Measurements from ENCODE around the gene C2orf49.

Gene C2orf49

DNA sequence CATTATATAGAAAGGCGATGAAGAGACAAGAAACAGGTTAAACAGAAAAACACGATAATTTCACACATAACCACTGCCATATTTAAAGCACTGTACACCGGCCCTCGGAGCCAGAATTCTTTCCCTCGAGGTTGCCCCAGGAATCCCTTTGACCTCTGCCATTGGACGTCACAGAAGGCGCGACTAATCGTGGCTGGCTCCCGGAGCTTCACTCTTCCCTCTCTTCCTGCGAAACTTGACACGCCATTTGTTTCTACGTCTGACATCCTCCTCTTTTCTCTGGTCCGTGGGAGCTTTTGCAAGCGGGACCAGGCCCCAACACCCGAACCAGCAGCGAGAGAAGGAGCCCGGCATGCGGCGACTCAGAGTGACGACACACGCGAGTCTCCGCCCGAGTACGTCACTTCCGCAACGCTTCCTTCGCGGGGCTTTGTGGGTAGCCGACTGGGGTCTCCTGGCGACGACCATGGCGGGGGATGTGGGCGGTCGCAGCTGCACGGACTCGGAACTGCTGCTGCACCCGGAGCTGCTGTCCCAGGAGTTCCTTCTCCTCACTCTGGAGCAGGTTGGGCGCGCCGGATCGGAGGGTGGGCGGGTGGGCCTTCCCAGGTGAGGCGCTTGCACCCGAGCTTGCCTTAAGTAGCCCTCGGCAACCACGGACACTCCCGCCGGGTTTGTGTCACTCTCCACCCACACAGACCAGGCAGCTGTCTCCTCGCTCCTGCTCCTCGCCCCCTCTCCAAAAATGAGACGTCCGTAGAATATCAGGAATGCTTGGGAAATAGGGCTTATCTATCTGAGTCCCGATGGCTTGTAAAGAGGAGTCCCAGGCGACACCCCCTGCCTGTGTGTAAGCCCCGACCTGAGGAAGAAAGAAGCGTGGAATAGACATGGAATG lies at the start of gene C2orf49:
Gene C2orf49 (plus strand): TSS at position 419 of the 898 bp plus-strand sequence. CDS start 48 bp downstream, at position 467.
- in situ Hi-C loops (cut with MboI; ENCODE audit: low sequenced_read_pairs): no loop called here

- in situ Hi-C loops (cut with MboI; ENCODE audit: low sequenced_read_pairs): no loop called here
These were observed 49.6 kb upstream of the C2orf49 start for GRCh38 chr2:105287692-105288091.

DNA sequence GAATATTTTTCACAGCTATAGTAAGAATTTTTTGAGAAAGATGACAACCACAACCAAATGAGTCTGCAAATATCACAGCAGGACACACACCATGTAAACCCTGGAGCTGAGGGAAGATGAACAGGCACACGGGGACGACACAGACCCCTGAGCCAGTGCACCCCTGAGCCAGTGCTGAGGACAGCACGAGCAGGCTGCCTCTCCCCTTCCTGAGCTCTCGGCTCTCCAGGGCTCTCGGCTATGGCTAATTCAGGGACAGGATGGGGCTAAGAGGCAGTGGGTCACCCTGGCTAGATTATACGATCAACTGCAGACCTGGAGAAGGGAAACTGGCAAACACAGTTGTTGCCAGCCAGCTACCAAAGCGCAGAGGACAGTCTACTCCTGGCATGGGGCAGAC lies 49.2 kb upstream of the C2orf49 start:
- in situ Hi-C loops (cut with MboI; ENCODE audit: low sequenced_read_pairs): no loop called here

DNA sequence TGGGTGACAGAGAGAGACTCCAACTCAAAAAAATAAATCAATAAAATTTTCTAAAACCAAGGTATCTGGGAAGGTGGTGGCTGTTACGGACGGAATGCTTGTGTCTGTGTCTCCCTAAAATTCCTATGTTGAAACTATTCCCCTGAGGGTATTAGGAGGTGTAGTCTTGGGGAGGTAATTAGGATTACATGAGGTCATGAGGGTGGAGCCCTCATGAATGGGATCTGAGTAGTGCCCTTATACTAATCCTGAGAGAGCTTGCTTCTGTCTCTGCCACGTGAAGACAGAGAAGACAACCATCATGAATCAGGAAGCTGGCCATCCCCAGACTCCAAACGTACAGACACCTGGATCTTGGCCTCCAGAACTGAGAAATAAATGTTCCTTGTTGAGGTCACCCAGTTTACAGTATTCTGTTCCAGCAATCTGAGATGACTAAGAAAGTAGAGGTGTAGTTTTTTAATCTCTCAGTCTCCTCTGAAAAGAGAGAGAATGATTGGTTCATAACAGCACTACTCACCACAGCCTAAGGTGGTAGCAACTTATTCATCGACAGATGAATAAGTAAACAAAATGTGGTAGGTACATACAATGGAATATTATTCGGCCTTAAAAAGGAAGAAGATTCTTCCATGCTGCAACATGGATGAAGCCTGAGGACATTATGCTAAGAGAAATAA lies 46.2 kb upstream of the C2orf49 start:
- in situ Hi-C loops (cut with MboI; ENCODE audit: low sequenced_read_pairs): no loop called here

GRCh38 chr2:105291981-105292380 lies 45.4 kb upstream of the C2orf49 start:
- in situ Hi-C loops (cut with MboI; ENCODE audit: low sequenced_read_pairs): no loop called here

- in situ Hi-C loops (cut with MboI; ENCODE audit: low sequenced_read_pairs): no loop called here
These were observed 43.3 kb upstream of the C2orf49 start for GRCh38 chr2:105294046-105294445.

- in situ Hi-C loops (cut with MboI; ENCODE audit: low sequenced_read_pairs): no loop called here
These were observed 42.4 kb upstream of the C2orf49 start for GRCh38 chr2:105294844-105295481.

DNA sequence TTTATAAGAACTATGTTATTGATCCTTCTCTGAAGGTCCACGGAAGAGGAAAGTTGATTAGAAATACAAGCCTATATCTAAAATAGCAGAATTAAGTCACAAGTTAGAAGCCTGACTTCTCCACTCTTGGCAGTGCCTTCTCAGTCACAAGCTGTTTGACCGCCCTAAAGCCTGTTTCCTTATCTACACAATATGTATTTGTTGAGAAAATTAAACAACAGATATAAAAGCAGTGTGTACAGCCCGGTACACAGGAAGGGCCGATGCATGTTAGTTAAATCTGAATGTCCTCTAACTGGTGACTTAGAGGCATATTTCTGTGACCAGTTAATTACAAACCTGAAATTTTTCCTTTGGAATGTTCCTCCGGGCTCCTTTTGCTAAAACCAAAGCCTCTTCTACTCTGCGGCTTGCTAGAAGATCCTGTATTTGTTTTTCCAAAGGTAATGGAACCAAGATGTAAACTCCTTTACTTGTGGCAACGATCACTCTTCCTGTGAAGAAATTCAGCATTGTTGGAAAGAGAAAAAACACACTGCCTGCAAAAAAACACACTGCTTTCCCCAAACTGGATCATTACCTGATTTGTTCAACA lies 41.2 kb upstream of the C2orf49 start:
- in situ Hi-C loops (cut with MboI; ENCODE audit: low sequenced_read_pairs): no loop called here

DNA sequence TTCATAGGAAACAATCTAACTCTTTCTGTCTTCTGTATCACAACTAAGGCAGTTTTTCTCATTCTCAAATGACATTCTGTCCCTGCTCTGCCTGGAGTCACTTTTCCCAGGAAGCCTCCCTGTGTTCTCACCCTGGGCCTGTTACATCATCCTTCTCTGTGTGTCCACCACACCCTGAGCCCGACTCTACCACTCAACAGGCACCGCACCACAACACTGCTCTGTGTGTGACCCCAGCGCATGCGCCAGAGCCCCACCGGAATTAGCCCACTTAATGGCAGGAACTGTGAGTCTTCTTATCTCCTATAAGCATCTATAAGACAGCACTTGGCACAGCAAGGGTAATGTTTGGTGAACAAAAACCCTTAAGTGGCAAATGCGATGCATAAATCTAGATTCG lies 40.1 kb upstream of the C2orf49 start:
- in situ Hi-C loops (cut with MboI; ENCODE audit: low sequenced_read_pairs): no loop called here

- in situ Hi-C loops (cut with MboI; ENCODE audit: low sequenced_read_pairs): no loop called here
These were observed 39.3 kb upstream of the C2orf49 start for GRCh38 chr2:105298017-105298416.

DNA sequence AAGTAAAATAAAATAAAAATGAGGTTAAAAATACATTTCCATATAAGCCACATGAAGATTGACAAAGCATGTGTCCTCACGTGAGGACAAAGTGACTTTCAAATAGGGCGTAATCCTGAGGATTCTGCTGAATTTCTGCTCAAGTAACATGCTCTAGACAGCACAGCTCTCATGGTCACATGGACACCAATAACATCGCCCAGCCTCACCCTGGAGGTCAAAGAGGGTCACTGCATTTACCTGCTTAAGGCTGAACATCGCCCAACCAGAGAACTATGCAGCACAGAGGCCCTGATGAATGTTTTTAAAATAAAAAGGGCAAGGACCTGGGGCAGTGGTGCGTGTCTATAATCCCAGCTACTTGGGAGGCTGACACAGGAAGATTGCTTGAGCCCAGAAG lies 38.0 kb upstream of the C2orf49 start:
- in situ Hi-C loops (cut with MboI; ENCODE audit: low sequenced_read_pairs): no loop called here

DNA sequence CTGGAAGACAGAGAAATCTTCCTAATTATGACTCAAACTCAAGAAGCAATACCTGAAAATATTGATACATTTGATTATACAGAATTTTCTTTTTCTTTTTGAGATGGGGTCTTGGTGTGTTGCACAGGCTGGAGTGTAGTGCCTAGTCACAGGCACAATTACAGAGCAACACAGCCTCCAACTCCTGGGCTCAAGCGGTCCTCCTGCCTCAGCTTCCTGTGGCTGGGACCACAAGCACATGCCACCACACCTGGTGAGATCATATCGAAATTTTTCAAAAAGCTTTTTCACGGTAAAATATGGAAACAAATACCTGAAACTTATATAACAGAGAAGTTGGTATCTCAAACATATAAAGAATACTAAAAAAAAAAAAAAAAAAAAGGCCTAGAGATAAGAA lies 35.7 kb upstream of the C2orf49 start:
- in situ Hi-C loops (cut with MboI; ENCODE audit: low sequenced_read_pairs): no loop called here

- in situ Hi-C loops (cut with MboI; ENCODE audit: low sequenced_read_pairs): no loop called here
These were observed 30.2 kb upstream of the C2orf49 start for GRCh38 chr2:105307146-105307545.

GRCh38 chr2:105307550-105307949 lies 29.8 kb upstream of the C2orf49 start:
- in situ Hi-C loops (cut with MboI; ENCODE audit: low sequenced_read_pairs): no loop called here

- in situ Hi-C loops (cut with MboI; ENCODE audit: low sequenced_read_pairs): no loop called here
These were observed 29.4 kb upstream of the C2orf49 start for GRCh38 chr2:105307962-105308361.

DNA sequence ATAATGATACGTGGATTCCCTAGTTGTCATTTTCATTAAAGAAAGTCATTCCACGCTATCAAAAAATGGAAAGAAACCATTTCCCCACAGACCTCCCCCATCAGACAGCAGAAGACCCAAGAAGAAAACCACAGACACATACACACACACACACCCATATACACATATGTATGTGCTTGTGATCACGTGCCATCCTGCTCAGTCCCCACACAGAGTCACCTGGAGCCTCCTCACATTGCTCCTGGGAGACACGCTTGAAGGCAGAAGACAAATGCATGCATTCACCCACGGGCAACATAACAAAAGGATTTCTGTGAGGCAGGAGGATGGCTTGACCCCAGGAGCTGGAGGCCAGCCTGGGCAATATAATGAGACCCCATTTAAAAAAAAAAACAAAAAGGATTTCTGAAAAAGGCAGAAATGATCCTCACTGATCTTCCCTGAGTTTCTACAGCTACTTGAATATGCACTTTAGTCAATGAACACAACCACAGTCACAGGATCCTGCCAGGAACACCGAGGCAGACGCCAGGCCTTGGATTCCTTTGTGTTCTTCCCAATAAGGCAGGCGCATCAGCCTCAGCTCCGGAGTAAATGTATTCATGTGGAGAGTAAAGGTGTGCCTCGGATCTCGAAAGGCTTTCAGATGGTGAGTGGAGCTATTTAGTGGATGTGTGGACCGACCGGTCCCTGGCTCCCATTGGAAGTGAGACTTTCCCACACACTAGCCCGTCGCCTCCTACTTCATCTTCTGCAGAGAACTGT lies 28.8 kb upstream of the C2orf49 start:
- in situ Hi-C loops (cut with MboI; ENCODE audit: low sequenced_read_pairs): no loop called here

DNA sequence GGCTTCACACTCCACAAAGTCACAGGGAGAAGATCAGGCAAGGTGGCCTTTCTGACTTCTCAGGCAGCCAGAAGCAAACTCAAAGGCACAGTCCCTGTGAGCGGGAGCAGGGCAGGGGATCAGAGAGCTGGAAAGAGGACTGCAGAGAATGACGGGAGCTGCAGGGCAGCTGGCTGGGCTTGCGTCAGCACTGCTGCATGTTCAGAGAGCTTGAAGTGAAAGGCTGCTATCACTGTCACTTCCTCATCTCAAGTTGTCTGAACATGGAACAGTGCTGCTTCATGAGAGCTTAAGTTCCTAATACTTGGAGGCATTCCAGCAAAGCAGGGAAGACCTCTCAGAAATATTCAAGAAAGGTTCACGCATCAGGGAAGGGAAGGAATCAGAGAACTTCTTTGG lies 28.2 kb upstream of the C2orf49 start:
- in situ Hi-C loops (cut with MboI; ENCODE audit: low sequenced_read_pairs): no loop called here

GRCh38 chr2:105313877-105314276 lies 23.5 kb upstream of the C2orf49 start:
- in situ Hi-C loops (cut with MboI; ENCODE audit: low sequenced_read_pairs): no loop called here

GRCh38 chr2:105315314-105315713 lies 22.0 kb upstream of the C2orf49 start:
- in situ Hi-C loops (cut with MboI; ENCODE audit: low sequenced_read_pairs): no loop called here

- in situ Hi-C loops (cut with MboI; ENCODE audit: low sequenced_read_pairs): no loop called here
These were observed 19.4 kb upstream of the C2orf49 start for GRCh38 chr2:105317937-105318336.

All from hTERT RPE-1 (cell line).